ENCODE measurements around the gene MGAT4A.

MGAT4A gene

DNA sequence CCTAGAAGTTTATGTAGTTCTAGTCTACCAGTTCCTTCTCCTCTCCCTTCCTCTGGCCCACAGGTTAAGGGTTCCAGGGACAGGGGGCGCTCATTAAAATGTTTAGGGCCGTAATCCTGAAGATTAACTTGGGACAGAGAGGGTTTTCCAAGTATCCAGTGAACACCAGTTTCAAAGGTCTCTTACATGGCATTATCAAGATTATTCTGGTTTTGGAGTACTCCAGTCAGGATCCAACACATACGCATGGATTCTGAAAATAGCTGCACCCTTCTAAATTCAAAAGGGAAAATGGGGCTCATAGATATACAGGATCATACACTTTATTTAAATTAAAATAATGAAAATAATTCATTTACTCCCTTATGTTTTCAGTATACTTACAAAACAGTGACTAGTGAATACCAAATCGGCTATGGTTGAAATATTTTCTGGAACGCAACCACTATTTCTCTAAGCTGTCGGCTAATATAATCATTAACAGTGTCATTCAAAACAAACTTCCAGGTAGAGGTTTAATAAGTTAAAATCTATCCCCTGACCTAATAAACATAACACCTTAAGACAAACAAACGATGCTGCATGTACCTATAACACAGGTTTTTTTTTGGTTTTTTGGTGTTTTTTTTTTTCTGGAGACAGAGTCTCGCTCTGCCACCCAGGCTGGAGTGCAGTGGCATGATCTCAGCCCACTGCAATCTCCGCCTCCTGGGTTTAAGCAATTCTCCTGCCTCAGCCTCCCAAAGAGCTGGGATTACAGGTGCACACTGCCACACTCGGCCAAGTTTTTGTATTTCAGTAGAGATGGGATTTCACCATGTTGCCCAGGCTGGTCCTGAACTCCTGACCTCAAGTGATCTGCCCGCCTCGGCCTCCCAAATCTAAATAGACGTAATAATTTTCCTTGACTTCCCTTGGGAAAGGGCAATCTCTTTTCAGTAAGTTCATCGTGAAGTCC, 44.7 kb downstream of the MGAT4A start:
- ATAC-seq, result no peak
- TF ChIP-seq ZNF8 (CRISPR knock-in tag; IDR thresholded peaks at IDR 0.05), result no peak
- no peak for TF ChIP-seq ARNTL (CRISPR knock-in tag; IDR thresholded peaks at IDR 0.05; ENCODE audit: borderline replicate concordance, low read depth)
- no peak for TF ChIP-seq OSR1 (CRISPR knock-in tag; IDR thresholded peaks at IDR 0.05)
- no peak for TF ChIP-seq RARB (CRISPR knock-in tag; IDR thresholded peaks at IDR 0.05)
- no peak for TF ChIP-seq BACH2 (CRISPR knock-in tag; IDR thresholded peaks at IDR 0.05; ENCODE audit: borderline replicate concordance)
- TF ChIP-seq ZNF565 (CRISPR knock-in tag; conservative IDR thresholded peaks at IDR 0.05; ENCODE audit: low read depth), result no peak
- no peak for TF ChIP-seq CSDC2 (CRISPR knock-in tag; IDR thresholded peaks at IDR 0.05)
- TF ChIP-seq ESRRG (CRISPR knock-in tag; IDR thresholded peaks at IDR 0.05), result no peak
- no peak for TF ChIP-seq ISL1 (CRISPR knock-in tag; IDR thresholded peaks at IDR 0.05)
- TF ChIP-seq, protein P1, sequence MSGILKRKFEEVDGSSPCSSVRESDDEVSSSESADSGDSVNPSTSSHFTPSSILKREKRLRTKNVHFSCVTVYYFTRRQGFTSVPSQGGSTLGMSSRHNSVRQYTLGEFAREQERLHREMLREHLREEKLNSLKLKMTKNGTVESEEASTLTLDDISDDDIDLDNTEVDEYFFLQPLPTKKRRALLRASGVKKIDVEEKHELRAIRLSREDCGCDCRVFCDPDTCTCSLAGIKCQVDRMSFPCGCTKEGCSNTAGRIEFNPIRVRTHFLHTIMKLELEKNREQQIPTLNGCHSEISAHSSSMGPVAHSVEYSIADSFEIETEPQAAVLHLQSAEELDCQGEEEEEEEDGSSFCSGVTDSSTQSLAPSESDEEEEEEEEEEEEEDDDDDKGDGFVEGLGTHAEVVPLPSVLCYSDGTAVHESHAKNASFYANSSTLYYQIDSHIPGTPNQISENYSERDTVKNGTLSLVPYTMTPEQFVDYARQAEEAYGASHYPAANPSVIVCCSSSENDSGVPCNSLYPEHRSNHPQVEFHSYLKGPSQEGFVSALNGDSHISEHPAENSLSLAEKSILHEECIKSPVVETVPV (CRISPR knock-in tag; IDR thresholded peaks at IDR 0.05), result no peak
- no peak for TF ChIP-seq ZFP30 (CRISPR knock-in tag; IDR thresholded peaks at IDR 0.05)
- TF ChIP-seq ZFP3 (CRISPR knock-in tag; IDR thresholded peaks at IDR 0.05), result no peak
- no peak for TF ChIP-seq PATZ1 (CRISPR knock-in tag; IDR thresholded peaks at IDR 0.05; ENCODE audit: borderline replicate concordance)
- no peak for TF ChIP-seq GLIS3 (CRISPR knock-in tag; IDR thresholded peaks at IDR 0.05)
- TF ChIP-seq TOX (CRISPR knock-in tag; IDR thresholded peaks at IDR 0.05; ENCODE audit: borderline replicate concordance), result no peak

DNA sequence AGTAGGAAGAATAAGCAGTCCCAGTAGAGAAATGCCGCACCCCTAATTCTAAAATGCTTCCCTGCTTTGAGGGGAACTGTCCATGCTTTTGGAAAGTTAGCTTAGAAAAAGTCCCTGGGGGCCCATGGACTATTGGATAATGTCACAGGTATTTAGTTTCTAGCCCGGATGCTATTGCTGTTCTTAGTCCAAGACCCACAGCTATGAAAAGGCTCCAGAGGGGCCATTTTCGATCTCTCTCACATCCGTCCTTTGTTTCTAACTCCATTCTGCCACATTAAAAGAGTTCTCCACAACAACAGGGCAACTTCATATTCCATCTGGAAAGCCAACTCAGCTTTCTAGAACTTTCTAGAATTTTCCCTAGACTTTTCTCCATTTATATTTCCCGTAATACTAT, 47.2 kb downstream of the MGAT4A start:
- TF ChIP-seq, protein P1 (CRISPR knock-in tag; IDR thresholded peaks at IDR 0.05), result no peak
- TF ChIP-seq PPARA (CRISPR knock-in tag; IDR thresholded peaks at IDR 0.05; ENCODE audit: borderline replicate concordance), result no peak
- TF ChIP-seq ZNF565 (CRISPR knock-in tag; conservative IDR thresholded peaks at IDR 0.05; ENCODE audit: low read depth), result no peak
- TF ChIP-seq ZC3H10 (CRISPR knock-in tag; IDR thresholded peaks at IDR 0.05), result no peak
- no peak for TF ChIP-seq ZFP30 (CRISPR knock-in tag; IDR thresholded peaks at IDR 0.05)
- TF ChIP-seq, protein P2, sequence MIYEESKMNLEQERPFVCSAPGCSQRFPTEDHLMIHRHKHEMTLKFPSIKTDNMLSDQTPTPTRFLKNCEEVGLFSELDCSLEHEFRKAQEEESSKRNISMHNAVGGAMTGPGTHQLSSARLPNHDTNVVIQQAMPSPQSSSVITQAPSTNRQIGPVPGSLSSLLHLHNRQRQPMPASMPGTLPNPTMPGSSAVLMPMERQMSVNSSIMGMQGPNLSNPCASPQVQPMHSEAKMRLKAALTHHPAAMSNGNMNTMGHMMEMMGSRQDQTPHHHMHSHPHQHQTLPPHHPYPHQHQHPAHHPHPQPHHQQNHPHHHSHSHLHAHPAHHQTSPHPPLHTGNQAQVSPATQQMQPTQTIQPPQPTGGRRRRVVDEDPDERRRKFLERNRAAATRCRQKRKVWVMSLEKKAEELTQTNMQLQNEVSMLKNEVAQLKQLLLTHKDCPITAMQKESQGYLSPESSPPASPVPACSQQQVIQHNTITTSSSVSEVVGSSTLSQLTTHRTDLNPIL (CRISPR knock-in tag; IDR thresholded peaks at IDR 0.05; ENCODE audit: low read depth), result no peak
- no peak for TF ChIP-seq ISL1 (CRISPR knock-in tag; IDR thresholded peaks at IDR 0.05)
- TF ChIP-seq ARNTL (CRISPR knock-in tag; IDR thresholded peaks at IDR 0.05; ENCODE audit: borderline replicate concordance, low read depth), result no peak
- no peak for TF ChIP-seq TCF4 (CRISPR knock-in tag; IDR thresholded peaks at IDR 0.05; ENCODE audit: borderline replicate concordance)
- TF ChIP-seq, protein P3, sequence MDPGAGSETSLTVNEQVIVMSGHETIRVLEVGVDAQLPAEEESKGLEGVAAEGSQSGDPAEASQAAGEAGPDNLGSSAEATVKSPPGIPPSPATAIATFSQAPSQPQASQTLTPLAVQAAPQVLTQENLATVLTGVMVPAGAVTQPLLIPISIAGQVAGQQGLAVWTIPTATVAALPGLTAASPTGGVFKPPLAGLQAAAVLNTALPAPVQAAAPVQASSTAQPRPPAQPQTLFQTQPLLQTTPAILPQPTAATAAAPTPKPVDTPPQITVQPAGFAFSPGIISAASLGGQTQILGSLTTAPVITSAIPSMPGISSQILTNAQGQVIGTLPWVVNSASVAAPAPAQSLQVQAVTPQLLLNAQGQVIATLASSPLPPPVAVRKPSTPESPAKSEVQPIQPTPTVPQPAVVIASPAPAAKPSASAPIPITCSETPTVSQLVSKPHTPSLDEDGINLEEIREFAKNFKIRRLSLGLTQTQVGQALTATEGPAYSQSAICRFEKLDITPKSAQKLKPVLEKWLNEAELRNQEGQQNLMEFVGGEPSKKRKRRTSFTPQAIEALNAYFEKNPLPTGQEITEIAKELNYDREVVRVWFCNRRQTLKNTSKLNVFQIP (CRISPR knock-in tag; IDR thresholded peaks at IDR 0.05; ENCODE audit: borderline replicate concordance, low read depth), result no peak
- TF ChIP-seq SNAI2 (CRISPR knock-in tag; IDR thresholded peaks at IDR 0.05), result no peak
- no peak for ATAC-seq

- no peak for ATAC-seq
- TF ChIP-seq SNAI2 (CRISPR knock-in tag; IDR thresholded peaks at IDR 0.05) (no peak), ZFP3 (CRISPR knock-in tag; IDR thresholded peaks at IDR 0.05) (no peak), ESRRG (CRISPR knock-in tag; IDR thresholded peaks at IDR 0.05) (no peak), ISL1 (CRISPR knock-in tag; IDR thresholded peaks at IDR 0.05) (no peak), TOX (CRISPR knock-in tag; IDR thresholded peaks at IDR 0.05; ENCODE audit: borderline replicate concordance) (no peak), ZC3H10 (CRISPR knock-in tag; IDR thresholded peaks at IDR 0.05) (no peak), TSHZ2 (CRISPR knock-in tag; IDR thresholded peaks at IDR 0.05) (no peak)
- TF ChIP-seq, protein P3 (CRISPR knock-in tag; IDR thresholded peaks at IDR 0.05; ENCODE audit: borderline replicate concordance, low read depth), result no peak
- TF ChIP-seq, protein P1 (CRISPR knock-in tag; IDR thresholded peaks at IDR 0.05), result no peak
Observed at GRCh38 chr2:98676742-98677141, 54.2 kb downstream of the MGAT4A start.
